HG02970 (cell line): ENCODE data around the gene CLMN.

Experiments used
- ATAC-seq: cut with Tn5 transposase; IDR thresholded peaks from one replicate; pipeline ENCODE4 v1.9.1; 2021; ENCODE audit warnings: mild to moderate bottlenecking, moderate library complexity, moderate number of reproducible peaks; ENCODE audit not compliant: unreplicated experiment, low FRiP score

Gene CLMN

DNA sequence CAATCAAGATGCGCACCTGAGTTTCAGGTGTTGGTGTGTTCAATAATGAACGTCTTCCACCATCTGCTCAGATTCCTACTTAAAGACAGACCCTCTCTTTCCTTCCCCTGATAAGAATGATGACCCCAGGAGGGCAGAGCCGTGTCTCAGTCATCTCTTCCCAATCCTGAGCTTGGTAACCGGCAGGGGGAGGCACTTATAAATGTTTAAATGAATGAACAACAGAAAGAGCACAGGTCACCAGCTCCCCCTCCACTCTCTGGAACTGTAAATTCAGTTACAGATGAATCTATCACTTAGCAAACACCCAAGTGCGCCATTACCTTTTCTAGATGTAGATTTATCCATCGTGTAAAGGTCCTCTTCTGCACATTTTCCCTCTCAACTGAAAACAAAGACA is 90.0 kb downstream of the CLMN start:
- ATAC-seq, result no peak

DNA sequence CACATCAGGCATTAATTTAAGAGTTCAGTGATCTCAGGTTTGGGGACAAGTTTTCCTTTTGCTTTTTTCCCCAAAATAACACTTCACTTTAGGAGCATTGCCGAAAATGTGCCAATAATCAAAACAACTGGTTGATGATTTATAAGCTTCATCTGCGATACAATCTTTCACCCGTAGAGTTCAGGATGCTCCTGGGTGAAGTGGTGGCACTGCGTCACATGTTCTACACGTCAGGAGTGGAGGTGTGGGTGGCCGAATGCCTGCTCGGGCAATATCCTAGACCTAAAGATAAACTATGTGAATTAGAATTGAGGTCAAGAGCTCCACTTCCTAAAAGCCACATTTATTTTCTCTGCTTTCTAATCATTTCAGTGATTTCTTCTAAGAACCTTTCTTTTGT is 91.5 kb downstream of the CLMN start:
- ATAC-seq, result no peak

DNA sequence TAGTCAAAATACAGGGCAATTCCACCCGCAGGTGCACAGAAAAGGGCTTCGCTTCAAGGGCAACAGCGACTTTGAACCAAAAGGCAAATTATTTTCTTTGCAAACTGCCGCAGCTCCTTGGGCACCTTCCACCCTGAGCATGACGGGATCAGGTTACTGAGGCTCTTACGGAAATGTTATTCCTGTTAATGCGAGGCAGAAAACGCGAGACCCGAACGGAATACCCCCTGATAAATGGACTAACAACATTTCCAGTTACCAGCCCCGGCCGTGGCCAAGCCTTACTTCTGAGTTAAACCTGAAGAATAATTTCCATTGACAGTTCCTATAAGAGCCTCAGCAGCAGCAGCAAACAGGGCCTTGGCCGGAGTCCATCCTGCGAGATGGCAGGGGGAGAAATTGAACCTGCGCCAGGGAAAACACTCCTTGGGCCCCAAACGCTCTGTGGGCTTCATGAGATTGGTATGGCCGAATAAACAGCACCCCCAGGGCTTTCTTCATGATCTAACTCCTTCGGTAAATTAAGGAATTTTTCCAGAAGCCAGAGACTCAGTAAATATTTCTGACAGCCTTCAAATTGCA is 92.3 kb downstream of the CLMN start:
- ATAC-seq, result no peak

DNA sequence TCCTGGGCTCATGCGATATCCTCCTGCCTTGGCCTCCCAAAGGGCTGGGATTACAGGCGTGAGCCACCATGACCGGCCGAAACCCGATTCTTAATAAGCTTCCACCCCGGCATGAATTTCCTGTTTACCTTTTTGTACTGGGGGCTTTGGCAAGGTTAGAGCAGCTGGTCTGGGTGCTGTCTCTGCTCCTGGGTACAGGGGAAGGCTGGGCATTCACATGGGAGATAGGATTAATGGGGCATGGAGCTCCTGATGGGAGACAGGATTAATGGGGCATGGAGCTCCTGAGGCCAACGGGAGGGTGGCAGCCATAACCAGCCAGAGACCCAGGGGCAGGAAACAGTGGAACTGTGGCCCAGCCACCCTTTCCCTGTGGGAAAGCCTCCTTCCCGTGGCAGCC is 92.9 kb downstream of the CLMN start:
- ATAC-seq, result no peak

DNA sequence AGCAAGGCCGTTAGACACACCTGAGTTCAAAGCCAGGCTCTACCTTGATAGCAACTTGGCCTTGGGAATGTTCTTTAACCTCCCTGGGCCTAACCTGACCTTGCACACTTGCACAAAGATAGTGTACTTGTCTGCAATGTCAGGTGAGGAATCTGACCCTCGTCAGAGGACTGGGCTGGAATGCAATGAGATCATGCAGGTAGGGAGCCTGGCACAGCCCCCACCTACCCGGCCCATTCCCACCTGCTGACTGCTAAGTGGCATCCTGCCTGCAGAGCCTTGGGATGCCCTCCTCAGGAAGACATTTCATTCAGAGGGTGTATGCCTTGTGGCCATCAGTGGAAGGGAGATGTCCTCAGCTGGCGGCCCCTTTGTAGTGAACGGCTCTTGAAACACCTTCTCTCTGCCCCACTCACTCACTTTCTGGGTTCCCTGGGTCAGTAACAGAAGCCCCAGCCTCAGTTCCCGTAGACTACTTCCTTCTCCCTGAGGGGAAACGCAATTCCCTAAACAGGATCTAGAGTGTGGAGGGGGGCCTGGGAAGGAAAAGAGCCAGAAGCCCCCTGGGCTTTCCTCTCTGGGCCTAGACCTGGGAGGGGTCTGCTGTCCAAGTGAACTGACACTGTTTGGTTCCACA is 94.3 kb downstream of the CLMN start:
- no peak for ATAC-seq

DNA sequence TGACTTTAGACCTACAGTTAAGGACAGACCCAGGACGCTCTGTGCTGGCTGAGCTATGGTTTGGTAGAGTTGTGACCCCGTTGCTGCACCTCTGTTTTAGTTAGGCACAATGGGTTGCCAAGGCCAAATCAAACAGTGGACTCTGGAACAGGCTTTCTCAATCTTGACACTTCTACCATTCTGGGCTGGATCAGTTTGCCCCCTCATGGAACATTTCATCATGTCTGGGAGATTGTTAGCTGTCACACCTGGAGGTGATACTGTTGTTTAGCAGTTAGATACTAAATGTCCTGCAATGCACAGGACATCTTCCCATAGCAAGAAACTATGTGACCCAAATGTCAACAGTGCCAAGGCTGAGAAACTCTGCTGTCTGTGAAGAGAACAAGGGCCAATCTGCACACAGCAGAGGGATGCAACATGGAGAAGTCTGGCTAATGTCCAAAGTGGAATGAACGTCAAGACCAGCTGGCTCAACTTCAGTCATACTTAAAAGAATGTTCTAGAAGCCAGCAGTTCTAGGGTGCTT is 96.8 kb downstream of the CLMN start:
- ATAC-seq, result no peak

DNA sequence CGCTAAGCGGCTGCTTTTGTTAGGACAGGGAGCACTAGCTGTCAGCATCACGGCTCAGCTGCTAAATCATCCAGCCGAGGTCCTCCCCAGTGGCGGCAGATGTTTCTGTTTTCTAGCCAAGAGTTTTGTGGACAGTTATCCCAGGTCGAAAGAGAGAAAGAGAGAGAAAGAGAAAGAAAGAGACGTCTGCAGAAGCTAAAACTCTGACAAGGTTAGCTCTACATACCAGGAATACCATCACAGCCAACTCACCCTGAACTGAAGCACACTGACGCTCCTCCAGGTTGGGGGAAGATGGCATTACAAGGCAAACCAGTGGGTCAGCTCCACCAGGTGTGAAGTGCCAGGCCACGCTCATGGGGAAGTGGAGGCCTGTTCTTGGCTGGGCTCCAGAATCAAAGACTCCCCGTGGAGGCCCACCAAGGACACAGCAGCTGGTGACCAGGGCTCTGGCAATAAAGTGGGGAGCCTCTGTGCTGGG is 97.5 kb downstream of the CLMN start:
- no peak for ATAC-seq

DNA sequence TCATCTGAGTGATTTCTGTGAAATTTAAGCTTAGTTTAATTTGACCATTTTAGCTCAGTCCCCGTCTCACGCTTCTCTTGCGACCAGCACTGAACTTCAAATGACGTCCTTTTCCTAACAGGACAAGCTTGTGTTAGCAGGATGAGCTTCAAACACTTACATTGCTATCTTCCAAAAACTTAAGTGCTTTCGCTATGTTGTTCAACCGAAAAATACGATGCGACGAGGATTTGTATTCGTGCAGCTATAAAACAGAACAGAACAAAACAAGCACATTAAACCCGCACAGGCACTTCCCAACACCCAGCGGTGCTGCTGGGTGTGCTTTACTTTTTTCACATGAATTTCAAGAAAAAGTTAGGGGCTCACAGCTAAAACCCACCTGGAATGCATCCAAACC is 98.2 kb downstream of the CLMN start:
- no peak for ATAC-seq

DNA sequence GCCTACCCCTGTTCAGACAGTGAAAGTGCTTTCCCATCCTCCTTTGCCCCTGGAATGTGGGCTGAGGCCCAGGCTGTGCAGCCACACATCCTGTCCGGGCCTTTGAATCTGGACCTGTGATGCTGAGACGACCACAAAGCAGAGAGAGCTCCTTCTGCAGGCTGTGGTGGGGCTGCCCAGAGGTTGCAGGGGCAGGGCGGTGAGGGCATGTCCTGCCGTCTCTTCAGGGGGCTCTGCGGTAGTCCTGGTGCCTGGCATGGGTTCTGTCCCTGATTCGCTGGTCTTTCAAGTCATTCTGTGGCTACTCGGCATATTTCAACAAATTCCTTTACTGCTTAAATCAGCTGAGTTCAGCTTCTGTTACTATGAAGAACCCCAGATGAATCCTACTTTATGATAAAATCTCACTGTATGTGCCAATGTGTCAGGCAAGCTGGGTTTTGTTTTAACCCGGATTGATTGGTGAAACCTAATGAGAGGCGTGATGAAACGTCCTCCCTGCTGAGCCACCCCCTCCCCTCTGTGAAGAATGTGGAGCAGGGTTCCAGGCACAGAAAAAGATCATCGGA is 99.0 kb downstream of the CLMN start:
- ATAC-seq, result no peak

DNA sequence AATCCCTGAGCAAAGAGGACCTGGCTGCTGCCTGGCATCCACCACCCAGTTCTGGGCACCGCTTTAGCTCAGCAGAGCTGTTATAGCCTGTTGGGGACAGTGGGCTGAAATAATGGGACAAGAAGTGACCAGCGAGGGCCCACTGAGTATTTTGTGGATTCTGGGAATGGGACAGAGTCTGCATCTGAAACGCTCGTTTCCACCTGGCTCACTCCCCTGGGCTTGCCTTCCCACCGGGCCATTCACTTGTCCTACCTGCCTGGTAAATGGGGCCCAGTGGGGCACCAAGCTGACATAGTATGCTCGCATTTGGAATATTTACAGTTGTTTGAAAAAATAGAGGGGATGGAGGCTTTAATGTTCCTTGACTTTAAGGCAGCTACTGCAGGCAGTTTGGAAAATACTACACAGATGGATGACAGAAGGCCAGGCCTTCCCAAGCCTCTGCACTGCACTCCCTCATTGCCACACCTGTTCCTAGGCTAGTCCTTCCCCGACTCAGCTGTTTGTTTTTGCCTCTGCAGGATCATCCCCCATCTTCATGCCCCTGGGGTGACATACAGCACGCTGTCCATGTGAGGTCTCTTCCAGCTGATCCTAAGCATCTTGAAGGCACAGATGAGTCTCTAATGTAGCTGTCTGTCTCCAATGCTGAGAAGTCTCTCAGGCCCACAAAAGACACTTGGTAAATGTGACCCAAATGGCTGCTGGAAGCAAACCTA is 101.1 kb downstream of the CLMN start:
- no peak for ATAC-seq

DNA sequence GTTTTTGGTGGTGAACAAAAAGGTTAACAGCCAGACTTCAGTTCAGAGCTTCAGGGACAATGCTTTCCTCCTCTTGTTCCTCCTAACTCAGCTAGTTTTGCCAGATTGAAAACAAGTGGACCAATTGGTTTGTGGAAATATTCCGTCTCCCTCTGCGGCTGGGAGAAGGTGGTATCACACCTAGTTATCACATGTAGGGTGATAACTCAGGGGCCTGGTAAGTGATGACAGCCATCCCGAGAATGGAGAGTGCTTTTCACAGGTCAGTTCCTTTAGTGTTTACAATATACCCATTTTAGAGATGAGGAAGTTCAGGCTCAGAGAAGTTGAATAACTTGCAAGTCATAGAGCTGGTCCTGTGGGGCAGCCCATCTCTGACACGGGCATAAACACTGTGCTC is 101.7 kb downstream of the CLMN start:
- no peak for ATAC-seq

DNA sequence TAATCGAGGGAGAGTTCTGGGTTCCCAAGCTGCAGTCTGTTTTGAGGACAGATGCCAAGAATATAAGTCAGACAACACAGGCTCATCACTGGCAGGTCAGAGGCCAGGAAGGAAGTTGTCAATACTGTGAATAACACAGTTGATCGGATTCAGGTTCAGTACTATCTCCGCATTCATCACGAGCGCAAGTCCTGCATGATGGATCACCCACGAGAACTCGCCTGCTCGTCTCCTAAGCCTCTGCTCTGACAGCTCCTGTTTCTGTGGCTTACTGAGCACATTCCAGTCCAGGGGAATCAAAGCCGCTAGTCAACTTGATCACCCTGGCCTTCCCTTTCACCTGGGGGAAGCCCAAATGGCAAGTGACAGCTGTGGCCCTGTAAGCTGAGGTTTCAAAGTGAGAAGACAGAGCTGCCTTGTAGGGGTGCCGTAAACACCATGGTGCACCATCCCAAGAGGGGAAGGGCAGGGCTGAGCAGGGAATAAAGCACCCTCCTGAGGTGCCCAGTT is 102.3 kb downstream of the CLMN start:
- ATAC-seq, result no peak

DNA sequence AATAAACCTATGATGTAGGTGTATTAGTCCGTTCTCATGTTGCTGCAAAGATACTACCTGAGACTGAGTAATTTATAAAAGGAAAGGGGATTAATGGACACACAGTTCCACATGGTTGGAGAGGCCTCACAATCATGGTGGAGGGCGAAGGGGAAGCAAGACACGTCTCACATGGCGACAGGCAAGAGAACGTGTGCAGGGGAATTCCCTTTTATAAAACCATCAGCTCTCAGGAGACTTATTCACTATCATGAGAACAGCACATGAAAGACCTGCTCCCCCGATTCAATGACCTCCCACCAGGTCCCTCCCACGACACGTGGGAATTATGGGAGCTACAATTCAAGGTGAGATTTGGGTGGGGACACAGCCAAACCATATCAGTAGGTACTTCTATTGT is 103.7 kb downstream of the CLMN start:
- ATAC-seq, result no peak

DNA sequence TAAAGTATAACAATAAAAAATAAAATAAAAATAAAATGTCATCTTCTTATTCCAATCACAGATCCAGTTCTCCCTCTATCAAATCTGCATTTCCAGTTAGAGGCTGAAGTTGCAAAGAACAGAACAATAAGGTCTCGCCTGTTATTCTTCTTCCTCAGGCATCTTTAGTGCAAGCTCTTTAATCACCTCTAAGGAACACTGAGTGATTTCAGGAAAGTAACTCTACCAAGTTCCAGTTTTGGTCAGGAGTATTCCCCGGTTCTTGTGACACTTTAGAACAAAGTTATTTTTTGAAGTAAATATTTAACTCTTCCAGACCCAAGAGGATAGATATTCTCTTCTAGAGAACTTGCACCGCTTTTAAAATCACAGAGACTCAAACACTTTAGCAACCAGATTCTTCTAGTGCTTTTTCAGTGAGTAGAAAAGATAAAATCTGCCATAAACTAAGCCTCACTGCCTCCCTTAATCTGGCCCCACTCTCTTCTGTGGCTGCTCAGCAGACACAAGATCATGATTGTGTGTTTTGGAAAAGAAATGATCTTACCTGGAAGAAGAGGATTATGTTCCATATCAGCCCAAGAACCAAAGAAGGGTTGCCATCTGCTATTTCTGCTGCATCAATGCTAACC is 104.5 kb downstream of the CLMN start:
- no peak for ATAC-seq

DNA sequence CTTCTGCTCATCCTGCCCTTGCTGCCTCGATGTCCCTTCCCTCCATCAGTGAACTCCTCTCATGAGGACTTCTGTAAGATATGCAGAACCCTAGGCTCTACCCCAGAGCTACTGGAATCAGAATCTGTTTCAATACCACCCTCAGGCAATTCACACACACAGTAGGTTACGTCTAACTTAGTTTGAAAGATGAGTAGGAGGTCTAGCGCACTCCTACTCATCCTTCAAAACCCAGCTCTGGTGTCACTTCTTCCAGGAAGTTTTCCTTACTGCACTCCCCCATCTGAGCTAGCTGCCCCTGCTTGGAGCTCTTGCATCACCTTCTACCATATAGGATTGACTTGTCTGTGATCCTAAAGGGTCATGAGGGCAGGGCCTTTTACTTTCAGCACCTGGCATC is 105.9 kb downstream of the CLMN start:
- ATAC-seq, result no peak

DNA sequence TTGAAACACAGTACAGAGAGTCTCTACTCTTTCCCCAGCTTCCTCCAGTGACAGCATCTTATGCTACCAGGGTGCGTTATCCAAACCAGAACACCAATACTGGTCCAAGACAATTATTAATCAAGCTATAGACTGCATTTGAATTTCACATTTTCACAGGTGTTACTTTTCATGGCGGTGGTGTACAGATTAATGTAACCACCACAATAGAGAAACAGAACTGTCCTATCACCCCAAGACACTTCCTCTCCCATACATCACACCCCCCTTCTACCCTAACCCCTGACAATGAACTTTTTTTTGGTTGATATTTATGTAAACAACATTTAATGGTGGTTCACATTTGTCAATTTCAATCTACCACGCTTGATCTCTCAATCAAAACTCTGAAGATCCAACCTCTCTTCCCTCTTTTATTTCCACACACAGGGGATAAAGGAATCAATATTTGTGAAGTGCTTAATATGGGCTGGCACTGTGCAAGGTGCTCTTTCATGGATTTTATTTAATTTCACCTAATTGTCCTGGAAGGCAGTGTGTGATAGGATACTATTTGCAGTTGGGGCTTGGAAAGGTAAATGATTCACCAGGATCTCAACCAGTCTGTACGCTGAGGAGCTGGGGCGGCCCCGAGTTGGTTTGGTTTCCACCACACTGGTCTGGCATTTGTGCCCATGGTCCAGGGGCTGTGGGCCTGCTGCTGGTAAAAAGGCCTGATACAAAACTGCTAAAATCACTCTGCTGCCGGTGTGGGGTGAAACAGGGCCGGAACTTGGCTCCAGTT is 107.8 kb downstream of the CLMN start:
- ATAC-seq, result peak; percentile 45

DNA sequence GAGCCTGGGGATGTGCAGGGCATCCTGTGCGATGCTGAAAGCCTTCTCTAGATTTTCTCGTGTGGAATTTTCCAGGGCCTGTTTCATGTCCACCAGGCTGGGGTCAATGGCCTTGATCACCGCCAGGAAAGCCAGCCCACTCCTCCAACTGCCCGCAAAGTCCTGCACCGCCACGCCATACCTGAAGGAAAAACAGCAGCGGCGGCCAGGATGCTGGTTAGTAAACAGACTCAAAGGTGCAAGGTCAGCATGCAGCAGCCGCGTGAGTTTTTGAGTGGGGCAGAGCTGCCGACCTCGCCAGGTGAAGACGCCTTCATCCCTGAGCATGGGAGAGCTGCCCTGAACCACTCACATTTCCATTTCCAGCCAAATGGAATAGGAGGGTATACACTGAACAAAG is 109.0 kb downstream of the CLMN start:
- ATAC-seq, result no peak

DNA sequence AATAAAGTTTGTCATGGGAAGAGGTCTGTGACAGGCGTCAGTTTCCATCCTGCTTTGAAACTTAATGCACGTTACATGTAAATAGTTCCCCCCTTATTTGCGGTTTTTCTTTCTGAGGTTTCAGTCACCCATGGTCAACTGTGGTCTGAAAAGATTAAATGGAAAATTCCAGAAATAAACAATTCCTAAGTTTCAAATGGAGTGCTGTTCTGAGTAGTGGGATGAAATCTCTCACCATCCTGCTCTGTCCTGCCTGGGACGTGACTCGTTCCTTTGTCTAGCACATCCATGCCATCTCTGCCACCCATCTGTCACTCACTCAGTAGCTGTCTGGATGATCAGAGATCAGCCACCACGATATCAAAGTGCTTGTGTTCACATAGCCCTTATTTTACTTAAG is 111.1 kb downstream of the CLMN start:
- ATAC-seq, result no peak

DNA sequence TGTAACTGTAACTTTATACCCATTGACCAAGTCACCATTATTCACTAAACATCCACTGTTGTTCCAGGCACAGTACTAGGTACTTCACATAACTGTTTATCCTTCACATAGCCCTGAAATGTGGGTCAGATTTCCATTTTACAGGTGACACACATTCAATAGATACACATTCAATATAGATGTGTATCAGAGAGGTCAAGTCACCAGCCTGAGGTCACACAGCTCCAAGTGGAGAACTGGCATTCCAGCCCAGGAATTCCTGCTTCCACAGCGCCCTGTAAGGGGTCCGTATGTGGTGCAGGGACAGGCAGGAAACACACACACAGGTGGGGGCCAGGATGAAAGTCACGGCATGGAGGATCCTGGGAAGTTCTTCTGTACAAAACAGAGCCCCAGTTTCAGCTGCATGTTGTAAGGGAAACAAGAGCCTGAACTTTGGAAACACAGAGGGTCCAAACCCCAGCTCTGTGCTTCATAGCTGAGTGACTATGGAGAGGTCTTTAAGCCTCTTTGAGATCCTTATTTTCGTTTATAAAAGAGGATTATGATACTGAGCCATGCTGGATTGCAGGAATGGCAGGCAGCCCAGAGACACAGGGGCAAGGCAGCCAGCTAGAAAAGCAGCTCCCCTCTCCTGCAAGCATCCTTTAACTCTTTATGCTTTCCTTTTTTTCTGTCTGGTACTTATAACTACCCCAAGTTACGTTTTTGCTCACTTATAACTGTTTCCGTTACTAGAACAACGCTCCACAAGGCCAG is 112.1 kb downstream of the CLMN start:
- ATAC-seq, result no peak
